Measurements from ENCODE around the gene RSRC2. TPM values are rescaled to one million over a fixed set of nuclear protein-coding genes. Genes with fewer than 3 reads are reported as not detected.

RSRC2 gene
- total and polyA plus RNA-seq, 2 experiments from 2014 or later, result 41.5 to 51.7 TPM

DNA sequence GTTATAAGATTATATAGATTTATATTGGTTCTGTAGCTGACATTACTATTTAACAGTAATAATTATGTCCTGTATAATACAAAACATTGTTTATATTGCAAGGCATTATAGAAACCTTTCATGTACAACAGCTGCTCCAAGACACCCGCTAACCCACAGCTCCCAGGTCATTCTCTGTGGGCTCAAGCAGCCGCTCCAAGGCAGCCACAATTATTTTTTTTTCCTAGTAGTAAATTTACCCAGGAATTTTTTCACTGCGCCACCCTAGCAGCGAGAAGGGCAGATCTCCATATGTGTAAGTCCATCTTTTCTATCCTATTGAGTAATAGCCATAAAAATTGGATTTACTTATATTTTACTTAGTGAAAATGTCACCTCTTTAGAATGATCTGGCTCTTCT lies 36.6 kb upstream of the RSRC2 start:
- WGBS, 2 experiments (ENCODE audit: low coverage in 1 of 2, low lambda C conversion rate in 2 of 2, missing lambda C conversion rate in 2 of 2), result 99% methylated on average over 4 of the region's 4 CpGs
- H3K36me3 ChIP-seq (ENCODE audit: low read depth), result peaks cover 13% of the 10 kb centered on the region; the same call in 1 of the 2 replicates
- no peaks in the 10 kb centered on the region for H3K27me3 ChIP-seq (replicated peaks; ENCODE audit: insufficient read depth)

DNA sequence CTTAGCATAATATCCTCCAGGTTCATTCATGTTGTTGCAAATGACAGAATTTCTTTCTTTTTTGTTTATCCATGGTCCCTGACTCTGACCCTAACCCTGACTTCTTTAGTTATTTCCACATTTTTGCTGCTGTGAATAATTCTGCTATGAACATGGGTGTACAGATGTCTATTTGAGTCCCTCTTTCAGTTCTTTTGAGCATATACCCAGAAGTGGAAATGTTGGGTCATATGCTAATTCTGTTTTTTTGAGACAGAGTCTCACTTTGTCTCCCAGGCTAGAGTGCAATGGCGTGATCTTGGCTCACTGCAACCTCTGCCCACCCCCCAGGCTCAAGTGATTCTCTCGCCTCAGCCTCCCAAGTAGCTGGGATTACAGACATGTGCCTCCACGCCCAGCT lies 33.4 kb upstream of the RSRC2 start:
- Histone ChIP-seq H4K20me1 (ENCODE audit: insufficient read depth) (no peaks in the 10 kb centered on the region), H3K9ac (no peak overlapping the region), H3K4me2 (ENCODE audit: unreplicated experiment) (no peak overlapping the region), H3K4me3 (no peak overlapping the region), H3K9me3 (ENCODE audit: low read depth) (no peaks in the 10 kb centered on the region), H3K4me1 (ENCODE audit: insufficient read depth) (no peaks in the 10 kb centered on the region), H2AFZ (no peak overlapping the region), H3K9me2 (ENCODE audit: insufficient read depth) (no peaks in the 10 kb centered on the region), H3K27ac (no peak overlapping the region), H3K79me2 (ENCODE audit: insufficient read depth) (no peaks in the 10 kb centered on the region), H3F3A (ENCODE audit: insufficient read depth) (no peaks in the 10 kb centered on the region), H3K27me3 (replicated peaks; ENCODE audit: insufficient read depth) (no peaks in the 10 kb centered on the region), H3K36me3 (ENCODE audit: low read depth) (peaks cover 18% of the 10 kb centered on the region; the same call in 1 of the 2 replicates)
- no peak for DNase-seq
- TF ChIP-seq EZH2phosphoT487 (IDR thresholded peaks at IDR 0.05; ENCODE audit: insufficient read depth, low read depth) (no peak), EZH2 (IDR thresholded peaks at IDR 0.05; ENCODE audit: insufficient read depth, poor library complexity, severe bottlenecking) (no peak)
- in situ Hi-C loops (cut with MboI), result no loop called here
- 94 to 97% methylated on average over 3 of the region's 3 CpGs for WGBS, 2 experiments (ENCODE audit: low coverage in 1 of 2, low lambda C conversion rate in 2 of 2, missing lambda C conversion rate in 2 of 2)

More for the DNA sequence above, 36.6 kb upstream of the RSRC2 start:
- Histone ChIP-seq H3K9ac (no peak overlapping the region), H3K4me2 (ENCODE audit: unreplicated experiment) (no peak overlapping the region), H3K9me3 (ENCODE audit: low read depth) (no peaks in the 10 kb centered on the region), H3F3A (ENCODE audit: insufficient read depth) (no peaks in the 10 kb centered on the region), H4K20me1 (ENCODE audit: insufficient read depth) (no peaks in the 10 kb centered on the region), H3K27ac (no peak overlapping the region), H3K4me3 (no peak overlapping the region), H3K79me2 (ENCODE audit: insufficient read depth) (no peaks in the 10 kb centered on the region), H3K4me1 (ENCODE audit: insufficient read depth) (no peaks in the 10 kb centered on the region), H2AFZ (no peak overlapping the region), H3K9me2 (ENCODE audit: insufficient read depth) (no peaks in the 10 kb centered on the region)
- DNase-seq, result no peak
- in situ Hi-C loops (cut with MboI), result no loop called here
- TF ChIP-seq EZH2phosphoT487 (IDR thresholded peaks at IDR 0.05; ENCODE audit: insufficient read depth, low read depth) (no peak), EZH2 (IDR thresholded peaks at IDR 0.05; ENCODE audit: insufficient read depth, poor library complexity, severe bottlenecking) (no peak)

DNA sequence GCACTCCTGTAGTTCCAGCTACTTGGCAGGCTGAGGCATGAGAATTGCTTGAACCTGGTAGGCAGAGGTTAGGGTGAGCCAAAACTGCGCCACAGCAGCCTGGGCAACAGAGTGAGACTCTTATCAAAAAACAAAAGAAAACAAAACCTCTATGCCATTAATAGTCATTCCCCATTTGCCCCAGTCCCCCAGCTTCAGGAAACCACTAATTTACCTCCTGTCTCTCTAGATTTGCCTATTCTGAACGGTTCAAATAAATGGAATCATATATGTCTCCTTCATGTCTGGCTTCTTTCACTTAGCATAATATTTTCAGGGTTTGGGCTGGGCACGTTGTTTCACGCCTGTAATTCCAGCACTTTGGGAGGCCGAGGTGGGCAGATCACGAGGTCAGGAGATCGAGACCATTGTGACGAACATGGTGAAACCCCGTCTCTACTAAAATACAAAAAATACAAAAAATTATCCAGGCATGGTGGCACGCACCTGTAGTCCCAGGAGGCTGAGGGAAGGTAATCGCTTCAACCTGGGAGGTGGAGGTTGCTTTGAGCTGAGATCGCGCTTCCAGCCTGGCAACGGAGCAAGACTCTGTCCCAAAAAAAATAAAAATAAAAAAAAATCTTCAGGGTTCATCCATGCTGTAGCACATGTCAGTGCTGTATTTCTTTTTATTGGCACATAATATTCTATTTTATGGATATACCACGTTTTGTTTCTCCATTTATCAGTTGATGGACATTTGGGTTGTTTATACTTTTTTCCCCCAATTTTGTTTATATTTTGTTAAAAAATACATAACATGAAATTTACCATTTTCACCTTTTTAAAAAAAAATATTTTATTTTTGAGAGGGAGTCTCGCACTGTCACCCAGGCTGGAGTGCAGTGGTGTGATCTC lies 32.3 kb upstream of the RSRC2 start:
- Histone ChIP-seq H3K27me3 (replicated peaks; ENCODE audit: insufficient read depth) (no peaks in the 10 kb centered on the region), H3K9me2 (ENCODE audit: insufficient read depth) (no peaks in the 10 kb centered on the region), H3K9ac (no peak overlapping the region), H3K79me2 (ENCODE audit: insufficient read depth) (no peaks in the 10 kb centered on the region), H3K36me3 (ENCODE audit: low read depth) (peaks cover 18% of the 10 kb centered on the region; the same call in 1 of the 2 replicates), H3K4me3 (no peak overlapping the region), H3K4me2 (ENCODE audit: unreplicated experiment) (no peak overlapping the region), H3K9me3 (ENCODE audit: low read depth) (no peaks in the 10 kb centered on the region), H4K20me1 (ENCODE audit: insufficient read depth) (no peaks in the 10 kb centered on the region), H3K27ac (no peak overlapping the region), H3F3A (ENCODE audit: insufficient read depth) (no peaks in the 10 kb centered on the region), H2AFZ (no peak overlapping the region), H3K4me1 (ENCODE audit: insufficient read depth) (no peaks in the 10 kb centered on the region)
- TF ChIP-seq EZH2phosphoT487 (IDR thresholded peaks at IDR 0.05; ENCODE audit: insufficient read depth, low read depth), result no peak
- TF ChIP-seq EZH2 (IDR thresholded peaks at IDR 0.05; ENCODE audit: insufficient read depth, poor library complexity, severe bottlenecking), result no peak
- 98 to 99% methylated on average over 16 of the region's 16 CpGs for WGBS, 2 experiments (ENCODE audit: low coverage in 1 of 2, low lambda C conversion rate in 2 of 2, missing lambda C conversion rate in 2 of 2)
- in situ Hi-C loops (cut with MboI), result no loop called here
- no peak for DNase-seq

DNA sequence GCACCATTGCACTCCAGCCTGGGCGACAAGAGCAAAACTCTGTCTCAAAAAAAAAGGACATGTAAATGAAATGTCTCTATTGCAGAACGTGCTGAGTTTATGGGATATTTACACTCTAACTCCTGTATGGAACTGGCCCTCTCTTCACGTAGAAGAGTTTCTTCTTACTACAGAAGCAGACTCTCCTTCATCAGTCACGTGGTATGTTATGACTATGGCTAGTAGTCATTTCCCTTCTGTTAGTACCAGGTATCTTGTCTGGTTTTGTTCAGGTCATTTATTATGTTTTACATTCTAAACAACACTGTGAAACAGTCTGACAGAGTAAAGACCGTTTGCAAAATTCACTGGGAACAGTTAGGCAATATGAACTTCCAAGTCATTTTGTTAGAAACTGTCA lies 20.6 kb upstream of the RSRC2 start:
- Histone ChIP-seq H3K4me2 (ENCODE audit: unreplicated experiment) (no peak overlapping the region), H3K79me2 (ENCODE audit: insufficient read depth) (no peaks in the 10 kb centered on the region), H3K4me3 (no peak overlapping the region), H3K9me3 (ENCODE audit: low read depth) (no peaks in the 10 kb centered on the region), H3K27ac (no peak overlapping the region), H3K9me2 (ENCODE audit: insufficient read depth) (no peaks in the 10 kb centered on the region), H3K27me3 (replicated peaks; ENCODE audit: insufficient read depth) (no peaks in the 10 kb centered on the region), H2AFZ (no peak overlapping the region), H3K4me1 (ENCODE audit: insufficient read depth) (no peaks in the 10 kb centered on the region), H3F3A (ENCODE audit: insufficient read depth) (no peaks in the 10 kb centered on the region), H3K9ac (no peak overlapping the region), H4K20me1 (ENCODE audit: insufficient read depth) (no peaks in the 10 kb centered on the region), H3K36me3 (ENCODE audit: low read depth) (peaks cover 18% of the 10 kb centered on the region; the same call in 1 of the 2 replicates)
- 86 to 90% methylated on average over 5 of the region's 5 CpGs for WGBS, 2 experiments (ENCODE audit: low coverage in 1 of 2, low lambda C conversion rate in 2 of 2, missing lambda C conversion rate in 2 of 2)
- in situ Hi-C loops (cut with MboI), result no loop called here
- DNase-seq, result no peak
- TF ChIP-seq EZH2phosphoT487 (IDR thresholded peaks at IDR 0.05; ENCODE audit: insufficient read depth, low read depth) (no peak), EZH2 (IDR thresholded peaks at IDR 0.05; ENCODE audit: insufficient read depth, poor library complexity, severe bottlenecking) (no peak)

Measured in GM23248 (cell line).